NCI-H1105 treated with DMSO at 0.1 percent for 48 hours (cell line): ENCODE results near the gene CELSR1.

Experiments used
- DNase-seq: peaks from one replicate; lab custom pipeline; 2025; lab: John Stamatoyannopoulos, UW

CELSR1 gene

DNA sequence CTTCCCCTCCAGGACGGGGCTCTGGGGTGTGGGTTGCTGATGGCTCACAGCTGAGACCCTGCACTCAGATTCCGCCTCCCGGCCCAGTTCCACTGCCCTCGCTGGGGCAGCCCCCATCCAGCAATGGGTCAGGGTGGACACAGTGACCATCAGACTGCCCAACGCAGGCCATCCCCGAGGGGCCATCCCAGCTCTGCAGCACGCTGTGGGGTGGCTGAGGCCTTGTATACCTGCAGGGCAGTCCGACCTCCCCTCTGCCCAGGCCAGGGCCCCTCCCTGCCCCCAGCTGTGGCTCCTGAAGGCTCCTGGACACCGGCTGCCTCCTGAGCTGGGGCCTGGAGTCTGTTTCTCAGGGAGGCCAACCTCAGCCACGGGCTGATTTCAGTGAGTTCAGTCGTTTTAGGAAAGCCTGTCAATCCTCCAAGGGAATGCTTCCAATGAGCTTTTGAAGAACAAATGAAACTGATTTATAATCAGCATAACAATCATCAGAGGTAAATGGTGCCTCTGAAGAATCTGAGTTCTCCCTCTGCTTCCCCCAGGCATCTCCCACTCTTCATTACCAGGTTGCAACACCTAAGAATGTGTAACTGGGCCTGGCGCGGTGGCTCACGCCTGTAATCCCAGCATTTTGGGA is 95.1 kb downstream of the CELSR1 start:
- DNase-seq, result no peak

- DNase-seq, result no peak
These were observed 97.6 kb downstream of the CELSR1 start for GRCh38 chr22:46439576-46440465.

DNA sequence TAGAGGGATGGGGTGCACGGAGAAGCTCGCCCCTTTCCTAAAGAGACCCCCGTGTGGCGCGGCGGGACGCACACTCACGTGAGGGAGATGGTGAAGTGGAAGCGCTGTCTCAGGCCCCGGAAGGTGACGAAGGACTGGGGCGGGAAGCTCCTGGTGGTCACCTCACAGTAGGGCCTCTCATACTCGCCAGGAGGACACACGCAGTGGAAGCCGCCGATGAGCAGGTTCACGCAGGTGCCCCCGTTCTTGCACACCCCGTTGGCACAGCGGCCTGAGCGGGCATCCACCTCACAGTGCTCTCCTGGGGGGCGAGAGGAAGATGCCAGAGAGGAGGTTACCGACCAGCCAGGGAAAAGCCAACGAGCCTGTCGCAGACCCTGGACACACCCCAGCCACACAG is 98.3 kb downstream of the CELSR1 start:
- no peak for DNase-seq

- no peak for DNase-seq
These were observed 99.6 kb downstream of the CELSR1 start for GRCh38 chr22:46437671-46438440.

- no peak for DNase-seq
These were observed 100.7 kb downstream of the CELSR1 start for GRCh38 chr22:46436595-46437175.

DNA sequence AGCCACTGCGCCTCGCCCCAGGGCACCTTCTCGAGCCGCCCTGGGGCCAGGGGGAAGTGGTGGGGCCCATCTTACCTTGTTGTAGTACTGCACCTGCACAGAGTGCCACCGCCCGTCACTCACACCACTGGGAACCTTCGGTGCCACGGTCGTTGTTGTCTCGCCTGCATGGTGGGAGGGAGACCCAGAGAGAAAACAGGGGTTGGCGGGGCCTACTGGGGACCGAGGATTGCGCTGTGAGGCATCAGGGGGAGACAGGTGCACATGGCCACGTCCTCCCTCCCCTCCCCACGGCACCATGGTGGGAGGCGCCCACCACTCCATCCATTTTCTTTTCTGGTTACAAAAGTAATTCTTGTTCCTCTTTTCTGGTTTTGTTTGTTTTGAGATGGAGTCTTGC is 104.1 kb downstream of the CELSR1 start:
- no peak for DNase-seq

DNA sequence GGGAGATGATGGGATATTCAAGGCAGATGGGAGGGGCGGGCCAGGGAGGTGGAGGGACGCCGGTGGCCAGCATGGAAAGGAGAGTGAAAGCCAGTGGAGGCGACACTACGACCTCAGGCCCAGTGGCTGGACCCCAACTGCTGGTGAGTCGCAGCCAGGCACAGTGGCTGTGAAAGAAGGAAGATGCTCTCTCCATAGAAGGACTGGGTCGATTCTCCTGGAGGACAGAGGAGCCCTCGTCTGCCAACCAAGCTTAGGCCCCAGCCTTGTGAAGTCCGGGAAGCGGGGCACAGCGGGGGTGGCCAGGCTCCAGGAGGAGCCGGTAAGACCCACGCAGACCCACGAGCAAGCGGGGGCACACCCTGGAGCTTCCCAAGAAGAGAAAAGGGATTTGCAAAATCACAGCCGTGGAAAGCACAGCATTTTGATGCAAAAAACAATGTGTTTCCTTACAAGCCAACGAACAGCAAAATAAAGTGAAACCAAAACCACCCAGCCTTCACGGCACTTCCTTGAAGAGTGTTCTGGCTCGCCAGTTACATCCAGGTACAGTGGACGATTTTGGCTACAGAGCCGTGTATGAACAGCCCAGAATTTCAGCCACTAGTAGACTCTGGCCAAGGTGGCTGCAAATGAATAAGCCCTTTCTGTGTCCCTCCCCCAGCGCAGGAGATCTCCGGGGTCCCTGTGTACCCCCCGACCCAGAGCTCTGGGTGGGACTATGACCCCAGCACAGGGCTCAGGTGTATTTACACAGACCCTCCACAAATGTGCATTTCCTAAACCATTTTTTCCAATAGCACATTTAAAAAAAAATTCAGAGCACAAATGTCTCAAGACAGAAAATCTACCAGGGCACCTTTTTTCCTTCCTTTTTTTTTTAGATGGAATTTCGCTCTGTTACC is 105.0 kb downstream of the CELSR1 start:
- no peak for DNase-seq

DNA sequence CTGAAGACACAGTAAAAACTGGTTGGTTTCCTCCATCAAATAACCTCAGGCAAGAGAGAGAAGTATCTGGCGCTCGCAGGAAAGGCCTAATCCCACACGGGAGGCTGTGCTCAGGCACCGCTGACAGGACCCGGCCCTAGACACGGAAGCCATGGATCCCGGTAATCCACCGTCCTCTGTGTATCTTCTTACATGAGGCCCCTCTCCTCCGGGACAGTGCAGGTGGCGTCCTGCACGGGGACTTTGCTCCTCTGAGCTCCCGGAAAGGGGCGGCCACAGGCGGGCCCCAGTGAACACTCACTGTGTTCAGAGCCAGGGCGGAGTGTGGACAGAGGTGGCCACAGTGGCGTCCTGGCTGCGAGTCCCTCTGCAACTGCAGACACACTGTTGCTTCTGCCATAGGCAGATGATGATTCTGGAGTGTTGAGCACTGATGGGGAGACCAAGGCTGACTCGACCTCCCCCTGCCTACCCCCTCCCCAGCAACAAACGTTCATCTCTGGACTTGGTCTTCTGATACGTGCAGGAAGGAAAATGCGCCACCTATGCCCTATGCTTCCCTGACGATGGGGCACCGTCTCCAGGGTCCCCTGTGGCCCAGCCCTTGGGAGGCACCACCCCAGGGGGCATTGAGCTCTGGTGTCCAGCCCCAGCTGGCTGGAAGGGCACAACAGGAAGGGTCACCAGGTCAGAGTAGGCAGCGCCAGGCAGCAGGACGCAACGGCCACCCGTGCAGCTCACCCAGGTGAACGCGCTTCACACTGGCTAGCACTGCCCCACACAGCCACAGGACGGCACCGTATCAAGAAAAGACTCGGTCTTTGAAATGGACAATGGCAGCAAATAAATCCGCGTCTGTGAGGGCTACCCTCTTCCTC is 106.2 kb downstream of the CELSR1 start:
- DNase-seq, result no peak

DNA sequence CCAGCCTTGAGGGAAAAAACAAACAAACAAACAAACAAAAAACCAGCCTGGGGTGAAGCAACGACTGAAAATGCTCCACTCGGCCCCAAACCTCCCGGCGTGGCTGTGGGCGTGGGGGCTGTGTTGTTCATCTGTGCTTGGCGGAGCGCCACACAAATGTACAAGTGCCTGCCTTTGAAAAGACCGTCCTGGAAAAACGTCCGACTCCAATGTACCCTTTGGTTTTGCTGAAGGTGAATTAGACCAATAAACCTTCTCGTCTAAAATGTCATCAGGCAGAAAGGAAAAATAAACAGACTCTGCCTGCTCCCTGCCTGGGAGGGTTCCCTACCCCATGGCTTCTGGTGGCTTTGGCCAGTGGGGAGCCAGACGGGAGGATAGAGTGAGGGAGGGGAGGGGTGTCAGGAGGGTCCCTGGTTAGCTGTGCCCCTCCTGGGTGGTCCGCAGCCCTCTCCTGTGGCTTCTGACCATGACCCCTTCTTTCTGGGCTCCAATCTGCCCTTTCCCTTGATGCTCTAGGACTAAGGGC is 108.0 kb downstream of the CELSR1 start:
- DNase-seq, result no peak

DNA sequence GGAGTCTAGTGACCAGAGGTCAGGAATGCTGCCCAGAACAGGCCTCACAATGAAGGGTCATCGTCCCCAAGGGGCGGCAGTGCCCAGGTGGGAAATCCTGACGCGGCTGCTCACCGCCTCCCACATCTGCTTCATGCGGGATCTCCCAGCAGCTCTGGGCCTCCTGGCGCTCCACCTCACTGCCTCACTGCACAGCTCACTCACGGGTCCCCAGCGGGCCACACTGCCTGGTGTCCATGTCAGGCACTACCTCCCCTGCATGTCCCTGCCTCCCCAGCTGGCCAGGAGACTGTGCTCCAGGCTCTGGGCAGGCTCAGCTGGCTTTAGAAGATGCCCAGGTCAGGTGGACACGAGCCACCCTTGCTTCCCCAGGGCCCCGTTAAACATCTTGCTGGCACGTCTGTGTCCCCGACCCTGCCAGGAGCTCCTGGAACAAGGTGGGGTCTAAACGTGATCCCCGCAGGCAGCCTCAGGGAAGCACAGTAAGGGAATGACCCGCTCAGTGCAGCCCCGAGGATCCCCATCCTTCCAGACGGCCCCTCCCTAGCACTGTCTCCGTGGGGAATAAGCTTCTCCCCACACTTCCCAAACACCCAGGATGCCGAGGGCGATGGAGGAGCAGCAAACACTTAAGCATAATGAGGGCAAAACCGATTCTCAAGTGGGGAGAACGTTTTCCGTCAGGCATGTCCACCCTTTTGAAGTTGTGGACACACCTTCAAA is 108.7 kb downstream of the CELSR1 start:
- DNase-seq, result no peak

DNA sequence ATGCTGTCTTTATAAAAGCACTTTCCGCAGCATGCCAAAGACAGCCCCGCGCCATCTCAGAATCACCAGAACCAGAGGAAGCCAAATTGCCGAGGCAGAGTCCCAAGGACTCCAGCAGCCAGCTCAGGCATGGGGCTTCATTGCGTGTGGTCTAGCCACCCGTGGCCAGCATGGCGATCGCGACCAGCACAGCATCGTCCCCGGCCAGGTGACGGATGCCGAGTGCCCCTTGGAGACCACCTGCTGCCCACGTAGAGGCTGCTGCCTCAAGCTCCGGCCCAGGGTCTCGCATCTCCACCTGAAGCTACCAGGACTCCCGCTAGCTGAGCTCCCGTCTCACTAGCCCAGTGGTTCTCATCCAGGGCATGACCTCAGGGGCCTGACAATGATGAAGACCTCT is 109.2 kb downstream of the CELSR1 start:
- no peak for DNase-seq

- no peak for DNase-seq
These were observed 112.4 kb downstream of the CELSR1 start for GRCh38 chr22:46425016-46425415.

DNA sequence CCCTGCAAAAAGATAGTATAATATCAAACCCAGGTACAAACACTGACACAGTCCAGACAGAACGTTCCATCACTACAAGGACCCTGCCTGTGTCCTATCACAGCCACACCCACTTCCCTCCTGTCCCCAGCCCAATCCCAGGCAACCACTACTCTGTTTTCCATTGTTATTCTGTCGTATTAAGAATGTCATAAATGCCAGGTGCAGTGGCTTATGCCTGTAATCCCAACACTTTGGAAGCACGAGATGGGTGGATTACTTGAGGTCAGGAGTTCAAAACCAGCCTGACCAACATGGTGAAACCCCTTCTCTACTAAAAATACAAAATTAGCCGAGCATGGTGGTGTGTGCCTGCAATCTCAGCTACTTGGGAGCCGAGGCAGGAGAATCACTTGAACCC is 112.9 kb downstream of the CELSR1 start:
- no peak for DNase-seq

DNA sequence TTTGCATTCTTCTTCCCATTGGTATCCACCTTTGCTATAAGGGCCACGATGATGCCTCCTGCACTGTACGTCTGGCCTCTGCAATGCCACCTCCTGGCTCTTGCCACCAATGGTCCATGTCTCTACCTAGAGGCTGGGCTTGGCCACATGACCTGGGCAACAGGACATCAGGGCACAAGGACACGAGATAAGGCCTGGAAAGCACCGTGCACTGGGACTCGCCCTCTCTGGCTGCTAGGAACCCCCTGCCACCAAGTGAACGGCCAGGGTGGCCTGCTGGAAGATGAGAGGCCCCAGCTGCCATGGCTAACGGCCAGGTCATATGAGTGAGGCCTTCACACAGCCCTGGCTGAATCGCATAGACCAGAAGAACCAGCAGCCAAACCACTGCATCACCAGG is 114.5 kb downstream of the CELSR1 start:
- DNase-seq, result no peak

GRCh38 chr22:46421267-46421666 is 116.2 kb downstream of the CELSR1 start:
- DNase-seq, result no peak

- DNase-seq, result no peak
These were observed 117.5 kb downstream of the CELSR1 start for GRCh38 chr22:46419754-46420571.

DNA sequence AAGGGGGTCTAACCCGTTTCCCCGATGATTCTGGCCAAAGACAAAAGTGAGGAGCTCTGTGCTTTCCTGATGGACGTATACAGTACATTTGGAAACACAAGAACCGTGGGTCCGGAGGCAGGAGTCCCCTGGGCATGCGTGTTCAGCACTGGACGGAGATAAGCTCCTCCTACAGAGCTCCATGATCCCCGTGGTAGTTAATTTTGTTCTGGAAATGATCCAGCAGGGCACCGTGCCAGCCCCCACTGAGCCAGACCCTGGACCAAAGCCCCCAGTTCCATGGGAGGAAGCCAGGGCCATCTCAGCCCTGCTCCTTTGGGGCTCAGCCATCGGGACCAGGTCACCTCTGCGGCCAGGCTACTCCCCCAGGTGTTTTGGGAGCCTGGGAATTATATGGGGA is 118.6 kb downstream of the CELSR1 start:
- peak; percentile 54 for DNase-seq

- no peak for DNase-seq
These were observed 119.7 kb downstream of the CELSR1 start for GRCh38 chr22:46417769-46418168.
